GM10248 (cell line): Measurements from ENCODE around the gene ERP44.

Source experiments
- CTCF ChIA-PET: fragments of 300-600 bp; sonication (Branson Sonifier 250); formaldehyde crosslinking; extraction: SDS; loops from one replicate; lab custom pipeline; 2021; ENCODE audit warnings: antibody characterized with exemption; lab: Yijun Ruan, JAX
- POLR2A ChIA-PET: fragments of 350-650 bp; sonication (Branson Sonifier 250); formaldehyde crosslinking; extraction: SDS; loops from one replicate; lab custom pipeline; 2020; ENCODE audit warnings: antibody characterized with exemption; lab: Yijun Ruan, JAX
- DNase-seq: peaks from one replicate; pipeline ENCODE4 v3.0.0; 2012; ENCODE audit errors: extremely low spot score
- TF ChIP-seq, protein P1 (sequence below): IDR thresholded peaks from 2 replicates; pipeline ENCODE4 v1.5.1; 2012; ENCODE audit warnings: mild to moderate bottlenecking, low read depth; ENCODE audit errors: extremely low read depth, missing control alignments, control extremely low read depth

Gene ERP44

DNA sequence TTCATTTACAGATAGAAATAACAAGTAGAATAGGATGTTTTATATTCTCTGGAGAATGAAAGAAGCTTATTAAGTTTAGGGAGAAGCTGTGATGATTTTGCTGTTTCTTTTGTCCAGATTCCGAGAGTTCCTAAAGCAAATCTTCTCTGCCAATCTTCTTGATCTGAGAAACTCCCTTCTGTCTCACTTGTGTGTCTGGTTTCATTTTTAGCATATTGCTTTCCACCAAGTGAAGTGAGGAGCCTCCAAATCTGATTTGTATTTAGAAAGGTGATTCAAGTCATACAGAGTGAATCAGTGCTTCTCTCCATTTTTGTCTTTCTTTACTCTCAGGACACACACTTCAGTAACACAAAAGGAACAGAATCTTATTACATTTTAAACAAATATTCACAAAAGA, 144.0 kb downstream of the ERP44 start:
- ChIA-PET POLR2A (no interaction called here), CTCF (interaction anchor here (1.6 kb wide), 1 partner anchor 9 kb away, joined by 3 read pairs; no protein-coding TSS in a partner anchor)
- TF ChIP-seq, protein P1, sequence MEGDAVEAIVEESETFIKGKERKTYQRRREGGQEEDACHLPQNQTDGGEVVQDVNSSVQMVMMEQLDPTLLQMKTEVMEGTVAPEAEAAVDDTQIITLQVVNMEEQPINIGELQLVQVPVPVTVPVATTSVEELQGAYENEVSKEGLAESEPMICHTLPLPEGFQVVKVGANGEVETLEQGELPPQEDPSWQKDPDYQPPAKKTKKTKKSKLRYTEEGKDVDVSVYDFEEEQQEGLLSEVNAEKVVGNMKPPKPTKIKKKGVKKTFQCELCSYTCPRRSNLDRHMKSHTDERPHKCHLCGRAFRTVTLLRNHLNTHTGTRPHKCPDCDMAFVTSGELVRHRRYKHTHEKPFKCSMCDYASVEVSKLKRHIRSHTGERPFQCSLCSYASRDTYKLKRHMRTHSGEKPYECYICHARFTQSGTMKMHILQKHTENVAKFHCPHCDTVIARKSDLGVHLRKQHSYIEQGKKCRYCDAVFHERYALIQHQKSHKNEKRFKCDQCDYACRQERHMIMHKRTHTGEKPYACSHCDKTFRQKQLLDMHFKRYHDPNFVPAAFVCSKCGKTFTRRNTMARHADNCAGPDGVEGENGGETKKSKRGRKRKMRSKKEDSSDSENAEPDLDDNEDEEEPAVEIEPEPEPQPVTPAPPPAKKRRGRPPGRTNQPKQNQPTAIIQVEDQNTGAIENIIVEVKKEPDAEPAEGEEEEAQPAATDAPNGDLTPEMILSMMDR: no peak
- DNase-seq: peak; percentile 29

DNA sequence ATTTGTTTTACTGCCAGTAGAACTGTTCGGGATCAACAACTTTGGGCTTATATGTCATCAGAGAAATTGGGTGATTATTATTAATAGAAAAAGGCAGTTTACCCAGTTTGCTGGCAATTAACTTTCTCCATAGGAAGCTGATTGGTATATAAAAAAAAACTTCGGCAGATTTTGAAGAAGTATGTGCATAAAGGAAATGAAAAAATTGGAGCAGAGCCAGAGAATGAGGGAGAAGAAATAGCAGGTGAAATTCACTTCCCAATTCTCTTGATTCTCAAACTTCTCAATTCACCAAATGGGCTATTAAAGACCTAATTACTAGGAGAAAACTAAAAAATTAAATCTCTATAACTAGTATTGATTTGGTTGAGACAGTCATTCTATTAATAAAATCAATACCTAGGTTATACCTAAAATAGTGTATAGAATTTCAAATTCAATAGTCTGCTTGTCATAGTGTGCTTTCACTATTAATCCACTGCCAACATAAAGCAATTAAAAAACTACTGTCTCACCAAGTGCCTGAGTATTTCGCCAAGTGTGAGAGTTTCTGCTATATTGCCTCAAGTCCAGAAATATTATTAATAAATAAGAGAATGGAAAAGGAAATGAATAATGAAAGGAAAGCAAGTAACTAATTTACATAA, 144.8 kb downstream of the ERP44 start:
- ChIA-PET CTCF (interaction anchor here (1.6 kb wide), 1 partner anchor 10 kb away, joined by 3 read pairs; no protein-coding TSS in a partner anchor), POLR2A (no interaction called here)
- TF ChIP-seq, protein P1: no peak

DNA sequence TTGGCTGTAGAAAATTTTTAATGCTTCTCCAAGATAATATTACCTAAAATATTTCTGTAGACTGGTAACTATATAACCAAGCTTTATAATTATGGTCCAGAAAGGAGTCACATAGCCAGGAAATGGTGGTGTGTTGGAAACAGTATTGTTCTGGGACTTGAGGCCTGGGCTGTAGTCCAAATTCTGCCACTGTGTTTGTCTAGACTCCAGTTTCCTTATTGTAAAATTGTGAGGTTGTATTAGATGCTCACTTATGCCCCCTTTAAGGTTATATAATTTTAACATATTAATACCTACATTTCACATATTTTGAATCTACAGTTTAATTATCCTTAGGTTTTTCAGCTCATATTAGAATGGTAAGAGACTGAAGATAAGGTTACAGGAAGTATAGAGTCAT, 149.9 kb downstream of the ERP44 start:
- ChIA-PET POLR2A (no interaction called here), CTCF (interaction anchor here (1.2 to 2.8 kb wide), 2 partner anchors 11 to 17 kb away, joined by 3 to 8 read pairs; no protein-coding TSS in a partner anchor)
- TF ChIP-seq, protein P1: no peak
- no peak for DNase-seq

More for the DNA sequence above, 144.8 kb downstream of the ERP44 start:
- no peak for DNase-seq

DNA sequence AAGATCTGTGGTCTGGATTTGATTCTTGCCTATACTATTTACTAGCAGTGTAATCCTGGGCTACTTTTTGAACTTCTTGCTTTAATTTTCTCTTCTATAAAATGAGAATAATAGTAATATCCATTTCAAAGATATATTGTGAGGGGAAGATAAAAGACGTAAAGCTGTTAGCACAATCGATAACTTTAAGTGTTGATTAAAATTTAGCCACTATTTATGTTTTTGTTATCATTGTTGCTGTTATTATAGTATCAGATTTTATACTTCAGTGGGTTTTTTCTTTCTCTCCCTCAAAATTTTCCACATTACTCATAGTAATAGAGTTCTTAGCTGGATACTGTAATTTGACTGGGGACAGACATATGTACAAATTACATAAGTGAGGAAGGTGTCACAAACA, 150.3 kb downstream of the ERP44 start:
- TF ChIP-seq, protein P1: no peak
- DNase-seq: no peak
- CTCF ChIA-PET: interaction anchor here (1.2 to 2.8 kb wide), 2 partner anchors 12 to 17 kb away, joined by 3 to 8 read pairs; no protein-coding TSS in a partner anchor
- POLR2A ChIA-PET: no interaction called here

DNA sequence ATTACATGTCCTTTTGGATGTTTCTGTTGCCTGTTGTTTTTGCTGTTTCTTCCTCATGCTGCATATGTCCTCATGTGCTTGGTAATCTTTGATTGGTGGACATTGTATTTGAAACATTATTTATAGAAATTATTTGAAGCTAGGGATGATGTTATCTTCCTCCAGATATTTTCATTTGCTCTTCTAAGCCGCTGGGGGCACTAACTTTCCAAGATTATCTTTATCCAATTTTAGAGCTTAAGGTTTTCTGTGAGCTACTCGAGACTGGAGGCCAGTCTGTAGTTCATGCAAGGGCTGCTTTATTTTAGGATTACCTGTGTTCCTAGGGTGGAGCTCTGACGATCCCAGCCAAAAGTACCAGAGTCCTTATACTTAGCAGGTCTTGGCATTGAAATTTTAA, 151.4 kb downstream of the ERP44 start:
- DNase-seq: no peak

DNA sequence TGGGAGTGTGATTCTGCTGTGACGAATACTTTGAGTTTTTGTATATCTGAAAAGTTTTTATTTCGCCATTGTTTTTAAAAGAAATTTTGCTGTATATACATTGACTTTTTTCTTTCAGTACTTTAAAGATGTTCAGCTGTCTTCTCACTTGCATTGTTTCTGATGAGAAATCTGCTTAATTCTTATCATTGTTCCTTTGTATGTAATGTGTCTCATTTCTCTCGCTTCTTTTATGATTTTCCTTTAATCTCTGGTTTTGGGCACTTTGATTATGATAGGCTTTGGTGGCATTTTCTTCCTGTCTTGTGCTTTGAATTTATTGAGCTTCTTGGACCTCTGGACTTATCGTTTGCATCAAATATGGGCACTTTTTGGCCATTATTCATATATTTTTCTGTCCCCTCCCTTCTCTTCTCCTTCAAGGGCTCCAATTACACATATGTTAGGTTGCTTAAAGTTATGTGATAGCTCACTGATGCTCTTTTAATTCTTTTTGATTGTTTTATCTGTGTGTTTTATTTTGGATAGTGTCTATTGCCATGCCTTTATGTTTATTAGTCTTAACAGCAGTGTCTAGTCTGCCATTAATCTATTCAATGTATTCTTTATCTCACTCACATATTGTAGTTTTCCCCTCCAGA, 161.7 kb downstream of the ERP44 start:
- no peak for DNase-seq
- TF ChIP-seq, protein P1: no peak
- ChIA-PET CTCF (interaction anchor here (1.2 kb wide), 1 partner anchor 10 kb away, joined by 3 read pairs; no protein-coding TSS in a partner anchor), POLR2A (no interaction called here)

More for the DNA sequence above, 151.4 kb downstream of the ERP44 start:
- ChIA-PET POLR2A (no interaction called here), CTCF (interaction anchor here (0.8 to 2.8 kb wide), 7 partner anchors 9 to 269 kb away, joined by 3 to 8 read pairs (median 3); no protein-coding TSS in a partner anchor)
- TF ChIP-seq, protein P1: no peak
